T-helper 17 cell (primary cell): ENCODE measurements around the gene TSC22D1. TPM values are rescaled to one million over a fixed set of nuclear protein-coding genes. Genes with fewer than 3 reads are reported as not detected.

ENCODE experiments used
- ATAC-seq: fragments of 150-1000 bp; cut with Tn5 transposase; 2 replicates; pipeline ENCODE4 v1.10.0; 2021; ENCODE audit warnings: mild to moderate bottlenecking, moderate library complexity
- DNase-seq, 3 donors: peaks; one replicate each; pipeline versions ENCODE4 v3.0.0 to v3.0.0-alpha.2; 2020 to 2021
- H3K9me3 ChIP-seq: one replicate; pipeline ENCODE4 v1.7.0; 2013; ENCODE audit warnings: low read length, mild to moderate bottlenecking; ENCODE audit not compliant: control insufficient read depth, poor library complexity, severe bottlenecking
- H3K27ac Mint-ChIP-seq: one replicate; pipeline ENCODE4 v1.8.0; 2022; ENCODE audit warnings: mild to moderate bottlenecking, moderate library complexity, mixed read lengths
- H3K27me3 Mint-ChIP-seq: one replicate; pipeline ENCODE4 v1.8.0; 2022; ENCODE audit warnings: mixed read lengths
- H3K36me3 Mint-ChIP-seq: one replicate; pipeline ENCODE4 v1.8.0; 2022; ENCODE audit warnings: low read depth, mixed read lengths
- H3K4me1 Mint-ChIP-seq: one replicate; pipeline ENCODE4 v1.8.0; 2022; ENCODE audit warnings: mild to moderate bottlenecking, mixed read lengths
- H3K4me3 Mint-ChIP-seq: one replicate; pipeline ENCODE4 v1.8.0; 2022; ENCODE audit warnings: mild to moderate bottlenecking, moderate library complexity, mixed read lengths
- total RNA-seq, 4 donors: library from RNA in 2 of 4; stranded (reverse) in 2 of 4; gene quantifications; one replicate each; pipeline ENCODE4 v1.2.3 and lab custom pipeline; 2022 to 2026

TSC22D1 gene
- total RNA-seq, 2 donors from 2014 or later: 31.2 to 85.4 TPM

DNA sequence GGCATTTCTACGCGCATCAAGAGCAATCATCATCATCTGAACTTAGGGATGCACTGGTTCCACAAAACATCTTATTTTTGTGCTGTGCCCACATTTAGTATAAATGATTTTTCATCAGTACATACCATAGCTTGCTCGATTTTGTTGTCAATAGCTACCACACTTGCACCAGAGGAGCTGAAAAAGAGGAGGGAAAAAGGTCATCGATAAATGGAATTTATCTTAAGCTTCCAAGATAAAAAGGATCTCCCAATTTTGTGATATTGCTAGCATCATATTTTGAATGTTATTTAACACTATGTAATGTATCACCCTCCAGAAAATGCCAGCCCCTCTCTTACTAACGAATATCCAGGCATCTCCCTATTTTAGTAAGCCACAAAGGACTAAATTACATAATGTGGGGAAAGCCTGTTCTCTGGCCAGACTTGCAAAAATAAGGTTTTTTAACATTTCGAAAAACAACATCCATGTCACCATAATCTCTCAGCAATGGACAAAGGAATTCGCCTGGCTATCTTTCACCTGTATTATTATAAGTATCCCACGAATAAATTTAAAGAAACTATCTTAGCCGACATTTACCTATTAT, 140.1 kb downstream of the TSC22D1 start:
- ATAC-seq (no peak), DNase-seq (no peak)
- H3K4me3 Mint-ChIP-seq: peak overlapping the region; percentile 90
- peaks cover 4% of the 10 kb centered on the region for H3K27me3 Mint-ChIP-seq
- no peaks in the 10 kb centered on the region for H3K9me3 ChIP-seq
- H3K4me1 Mint-ChIP-seq: peaks cover 18% of the 10 kb centered on the region
- H3K36me3 Mint-ChIP-seq: peaks cover 2% of the 10 kb centered on the region
- peak overlapping the region; percentile 96 for H3K27ac Mint-ChIP-seq

- peaks cover 4% of the 10 kb centered on the region for H3K27me3 Mint-ChIP-seq
- no peaks in the 10 kb centered on the region for H3K36me3 Mint-ChIP-seq
- DNase-seq (peak; percentile 68 to 82 (median 79)), ATAC-seq (peak; percentile 88)
- H3K4me3 Mint-ChIP-seq: peak overlapping the region; percentile 90
- H3K9me3 ChIP-seq: no peaks in the 10 kb centered on the region
- peaks cover 16% of the 10 kb centered on the region for H3K4me1 Mint-ChIP-seq
- H3K27ac Mint-ChIP-seq: peak overlapping the region; percentile 96
Observed at GRCh38 chr13:44435142-44435918, 140.8 kb downstream of the TSC22D1 start.

DNA sequence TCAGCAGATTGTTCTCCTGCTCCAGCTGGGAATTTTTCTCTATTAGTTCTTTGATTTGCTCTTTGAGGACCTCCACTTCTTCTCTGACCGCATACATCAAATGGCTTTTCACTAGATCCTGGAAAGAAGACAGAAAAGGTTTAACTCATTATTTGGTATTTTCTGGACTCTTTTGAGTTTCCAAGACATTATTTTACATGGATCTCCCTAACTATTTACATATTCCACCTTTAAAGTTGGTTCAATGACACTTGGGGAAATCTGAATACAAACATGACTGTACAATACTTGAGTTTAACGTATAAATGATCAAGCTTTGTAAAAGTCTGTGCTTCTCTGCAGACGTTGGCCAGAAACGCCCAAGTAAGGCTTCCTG, 141.4 kb downstream of the TSC22D1 start:
- peak overlapping the region; percentile 90 for H3K4me3 Mint-ChIP-seq
- H3K36me3 Mint-ChIP-seq: no peaks in the 10 kb centered on the region
- ATAC-seq (no peak), DNase-seq (no peak)
- peaks cover 4% of the 10 kb centered on the region for H3K27me3 Mint-ChIP-seq
- no peaks in the 10 kb centered on the region for H3K9me3 ChIP-seq
- H3K4me1 Mint-ChIP-seq: peaks cover 16% of the 10 kb centered on the region
- H3K27ac Mint-ChIP-seq: peak overlapping the region; percentile 96

- H3K4me3 Mint-ChIP-seq: peak overlapping the region; percentile 90
- no peaks in the 10 kb centered on the region for H3K36me3 Mint-ChIP-seq
- DNase-seq: no peak
- ATAC-seq: no peak
- peak overlapping the region; percentile 75 for H3K27ac Mint-ChIP-seq
- H3K4me1 Mint-ChIP-seq: peaks cover 16% of the 10 kb centered on the region
- peaks cover 4% of the 10 kb centered on the region for H3K27me3 Mint-ChIP-seq
- H3K9me3 ChIP-seq: no peaks in the 10 kb centered on the region
Observed at GRCh38 chr13:44433863-44434765, 142.0 kb downstream of the TSC22D1 start.

DNA sequence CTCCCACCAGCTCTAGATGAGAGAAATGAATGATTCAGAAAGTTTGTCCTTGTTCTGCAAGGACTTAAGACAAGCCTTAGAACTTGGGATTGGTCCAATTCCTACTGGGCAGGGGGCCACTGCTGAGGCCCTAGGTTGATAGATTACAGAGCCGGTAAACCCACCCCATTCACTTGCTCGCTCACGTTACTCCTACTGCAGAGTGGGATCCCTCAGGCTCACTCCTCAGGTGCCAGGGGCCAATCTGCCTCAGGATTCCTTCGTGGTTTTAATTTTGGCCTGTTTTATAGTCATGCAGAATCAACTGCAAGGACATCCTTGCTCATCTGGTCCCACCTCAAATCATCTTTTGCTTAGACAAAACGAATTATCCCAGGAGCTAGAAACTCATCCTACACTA, 143.5 kb downstream of the TSC22D1 start:
- H3K4me3 Mint-ChIP-seq: no peak overlapping the region
- DNase-seq (no peak), ATAC-seq (no peak)
- no peaks in the 10 kb centered on the region for H3K9me3 ChIP-seq
- H3K36me3 Mint-ChIP-seq: no peaks in the 10 kb centered on the region
- no peak overlapping the region for H3K27ac Mint-ChIP-seq
- H3K27me3 Mint-ChIP-seq: no peaks in the 10 kb centered on the region
- peaks cover 12% of the 10 kb centered on the region for H3K4me1 Mint-ChIP-seq

DNA sequence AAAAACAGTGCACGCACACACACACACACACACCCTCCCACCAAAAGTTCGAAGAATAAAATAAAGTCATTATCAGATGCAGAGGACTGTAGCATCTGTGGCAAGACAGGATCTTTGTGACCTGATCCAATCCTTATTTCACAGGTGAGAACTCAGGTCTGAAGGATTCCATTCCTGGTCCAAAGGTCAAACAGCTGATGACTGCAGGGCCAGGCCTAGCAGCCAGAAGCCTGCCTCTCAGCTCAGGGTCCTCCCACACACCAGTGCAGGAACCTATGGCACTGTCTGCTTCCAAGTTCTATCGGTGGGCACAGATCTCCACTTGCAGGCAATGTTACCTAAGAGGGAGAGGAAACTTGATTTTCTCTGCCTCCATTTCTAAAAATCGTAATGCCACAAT, 145.0 kb downstream of the TSC22D1 start:
- no peak for DNase-seq
- no peak for ATAC-seq
- no peak overlapping the region for H3K27ac Mint-ChIP-seq
- no peaks in the 10 kb centered on the region for H3K36me3 Mint-ChIP-seq
- peaks cover 3% of the 10 kb centered on the region for H3K27me3 Mint-ChIP-seq
- H3K4me1 Mint-ChIP-seq: peaks cover 4% of the 10 kb centered on the region
- no peak overlapping the region for H3K4me3 Mint-ChIP-seq
- no peaks in the 10 kb centered on the region for H3K9me3 ChIP-seq

DNA sequence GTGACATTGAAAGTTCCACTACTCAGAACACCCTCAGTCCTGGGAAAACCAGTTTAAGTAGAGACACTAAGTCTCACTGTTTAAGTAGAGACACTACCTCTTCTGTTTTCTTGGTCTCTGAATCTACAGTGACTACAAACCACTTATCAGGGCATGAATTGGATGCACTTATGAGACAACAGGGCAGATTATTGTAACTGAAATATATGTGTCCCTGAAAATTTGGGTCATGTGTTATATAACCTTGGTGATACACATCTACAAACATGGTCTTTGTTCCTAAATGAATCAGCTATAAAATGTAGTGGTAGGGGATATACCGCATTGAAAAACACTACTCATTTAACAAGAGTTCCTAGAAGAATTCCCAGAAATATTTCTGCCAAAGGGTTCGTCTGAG, 146.8 kb downstream of the TSC22D1 start:
- H3K36me3 Mint-ChIP-seq: no peaks in the 10 kb centered on the region
- no peak for ATAC-seq
- no peak for DNase-seq
- H3K4me1 Mint-ChIP-seq: peaks cover 3% of the 10 kb centered on the region
- H3K27me3 Mint-ChIP-seq: peaks cover 21% of the 10 kb centered on the region
- H3K27ac Mint-ChIP-seq: no peak overlapping the region
- no peaks in the 10 kb centered on the region for H3K9me3 ChIP-seq
- no peak overlapping the region for H3K4me3 Mint-ChIP-seq

- no peak overlapping the region for H3K27ac Mint-ChIP-seq
- ATAC-seq: no peak
- H3K9me3 ChIP-seq: no peaks in the 10 kb centered on the region
- no peak for DNase-seq
- peaks cover 49% of the 10 kb centered on the region for H3K27me3 Mint-ChIP-seq
- no peak overlapping the region for H3K4me3 Mint-ChIP-seq
- peaks cover 5% of the 10 kb centered on the region for H3K36me3 Mint-ChIP-seq
- H3K4me1 Mint-ChIP-seq: peaks cover 6% of the 10 kb centered on the region
Observed at GRCh38 chr13:44426461-44426860, 149.7 kb downstream of the TSC22D1 start.

GRCh38 chr13:44425815-44426078, 150.4 kb downstream of the TSC22D1 start:
- H3K9me3 ChIP-seq: no peaks in the 10 kb centered on the region
- Mint-ChIP-seq H3K27ac (no peak overlapping the region), H3K36me3 (peaks cover 5% of the 10 kb centered on the region), H3K4me1 (peaks cover 6% of the 10 kb centered on the region), H3K27me3 (peaks cover 56% of the 10 kb centered on the region), H3K4me3 (no peak overlapping the region)
- DNase-seq (no peak), ATAC-seq (no peak)

DNA sequence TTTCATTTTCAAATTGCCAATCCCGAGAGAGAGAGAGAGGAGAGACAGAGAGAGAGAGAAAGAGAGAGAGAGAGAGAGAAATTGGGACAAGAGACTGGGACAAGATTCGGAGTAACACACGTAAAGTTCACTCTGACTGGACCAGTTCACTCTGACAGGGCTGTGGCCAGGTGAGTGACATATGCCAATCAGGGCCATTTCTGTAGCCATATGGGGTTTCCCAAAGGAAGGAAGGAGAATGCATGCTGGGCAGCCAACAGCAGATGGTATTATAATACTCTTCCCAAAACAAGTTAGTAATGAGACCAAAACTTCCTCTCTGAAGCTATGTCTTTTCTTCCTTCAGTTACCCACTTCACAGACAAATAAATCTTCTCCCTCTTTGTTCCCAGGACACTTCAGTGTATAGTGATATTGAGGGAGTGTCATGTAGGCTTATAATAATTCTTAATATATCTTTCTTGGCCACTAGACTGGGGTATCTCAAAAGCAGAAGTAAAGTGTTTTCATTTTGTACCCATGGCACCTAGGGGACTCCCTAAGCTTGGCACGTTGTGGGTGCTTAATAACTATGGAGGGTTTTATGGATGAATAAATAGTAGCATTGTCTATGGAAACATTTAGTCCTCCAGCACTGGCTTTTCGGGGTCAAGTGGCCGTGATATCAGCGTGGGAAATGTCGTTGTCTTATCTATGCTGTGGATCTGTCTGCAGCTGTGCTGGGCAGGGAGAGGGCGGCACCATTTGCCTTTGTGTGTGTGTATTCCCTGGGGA, 150.9 kb downstream of the TSC22D1 start:
- Mint-ChIP-seq H3K4me3 (no peak overlapping the region), H3K4me1 (peaks cover 6% of the 10 kb centered on the region), H3K36me3 (peaks cover 5% of the 10 kb centered on the region), H3K27me3 (peaks cover 58% of the 10 kb centered on the region), H3K27ac (no peak overlapping the region)
- DNase-seq (no peak), ATAC-seq (no peak)
- H3K9me3 ChIP-seq: no peaks in the 10 kb centered on the region

GRCh38 chr13:44423824-44424223, 152.3 kb downstream of the TSC22D1 start:
- Mint-ChIP-seq H3K36me3 (peaks cover 5% of the 10 kb centered on the region), H3K4me1 (peaks cover 6% of the 10 kb centered on the region), H3K27me3 (peaks cover 58% of the 10 kb centered on the region), H3K4me3 (no peak overlapping the region), H3K27ac (no peak overlapping the region)
- H3K9me3 ChIP-seq: no peaks in the 10 kb centered on the region
- no peak for DNase-seq
- ATAC-seq: no peak

DNA sequence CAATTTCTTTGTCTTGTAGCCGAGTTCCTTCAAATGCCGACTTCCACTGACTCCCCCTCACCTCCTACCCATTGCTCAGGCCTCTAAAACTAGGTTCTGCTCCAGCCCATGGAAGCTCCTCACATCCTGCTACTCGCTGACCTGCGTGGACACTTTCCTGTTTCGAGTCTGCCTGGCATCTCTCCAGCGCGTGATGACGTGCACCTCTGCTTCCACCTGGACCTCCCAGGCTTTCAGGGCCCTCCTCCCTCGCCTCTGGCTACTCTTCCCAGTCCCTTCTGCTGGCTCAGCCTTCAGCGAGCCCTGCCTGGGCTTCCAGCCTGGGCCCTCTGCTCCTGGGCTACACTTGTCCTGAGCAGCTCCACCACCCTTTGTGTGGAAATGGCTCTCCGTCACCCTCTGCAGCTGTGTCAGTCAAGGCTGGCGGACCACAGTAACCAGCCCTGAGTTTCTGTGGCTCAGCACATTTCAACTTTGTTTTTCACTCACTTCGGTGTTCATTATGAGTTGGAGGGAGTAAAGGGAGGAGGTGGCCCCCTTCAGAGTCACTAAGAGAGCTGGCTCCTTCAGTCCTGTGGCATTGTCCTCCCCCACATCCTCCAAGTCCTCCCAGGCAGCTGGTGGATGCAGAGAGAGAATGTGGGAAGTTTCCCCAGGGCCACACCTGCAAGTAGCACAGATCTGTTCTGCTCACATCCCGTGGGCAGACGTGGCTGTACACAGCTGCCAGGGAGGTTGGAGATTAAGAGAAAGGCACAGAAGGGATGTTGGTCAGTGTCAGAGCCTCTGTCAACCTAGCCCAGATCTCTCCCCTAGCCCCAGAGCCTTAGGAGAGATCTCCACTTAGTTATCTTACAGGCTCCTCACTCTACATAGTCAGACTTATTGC, 153.1 kb downstream of the TSC22D1 start:
- H3K27me3 Mint-ChIP-seq: peaks cover 58% of the 10 kb centered on the region
- DNase-seq: no peak
- H3K4me3 Mint-ChIP-seq: no peak overlapping the region
- no peak for ATAC-seq
- no peak overlapping the region for H3K27ac Mint-ChIP-seq
- H3K9me3 ChIP-seq: no peaks in the 10 kb centered on the region
- peaks cover 6% of the 10 kb centered on the region for H3K4me1 Mint-ChIP-seq
- peaks cover 5% of the 10 kb centered on the region for H3K36me3 Mint-ChIP-seq
